ENCODE results near the gene PLBD2.

Gene PLBD2

GRCh38 chr12:113422030-113422885 lies 63.9 kb downstream of the PLBD2 start, which contains the start of gene SDSL:
Gene SDSL, plus strand, starts transcription at chr12:113422380. Its CDS starts 5,603 bp downstream, at chr12:113427983.
- no peak for DNase-seq

GRCh38 chr12:113422886-113423669 lies 64.7 kb downstream of the PLBD2 start:
- DNase-seq = no peak

GRCh38 chr12:113424456-113424855 lies 66.1 kb downstream of the PLBD2 start:
- DNase-seq = no peak

GRCh38 chr12:113424915-113425823 lies 66.8 kb downstream of the PLBD2 start:
- peak; percentile 17 for DNase-seq

- DNase-seq = no peak
Observed at GRCh38 chr12:113425960-113426453, 67.6 kb downstream of the PLBD2 start.

GRCh38 chr12:113427882-113428281 lies 69.5 kb downstream of the PLBD2 start:
- DNase-seq = no peak

GRCh38 chr12:113428482-113428881 lies 70.1 kb downstream of the PLBD2 start:
- DNase-seq = no peak

GRCh38 chr12:113432986-113433385 lies 74.6 kb downstream of the PLBD2 start:
- no peak for DNase-seq

GRCh38 chr12:113435367-113435766 lies 77.0 kb downstream of the PLBD2 start:
- DNase-seq = no peak

- DNase-seq = no peak
Observed at GRCh38 chr12:113436586-113436985, 78.2 kb downstream of the PLBD2 start.

- no peak for DNase-seq
Observed at GRCh38 chr12:113436993-113437728, 78.8 kb downstream of the PLBD2 start.

- no peak for DNase-seq
Observed at GRCh38 chr12:113437729-113438100, 79.3 kb downstream of the PLBD2 start.

- no peak for DNase-seq
Observed at GRCh38 chr12:113438523-113439300, 80.3 kb downstream of the PLBD2 start.

GRCh38 chr12:113439301-113439597 lies 80.9 kb downstream of the PLBD2 start:
- no peak for DNase-seq

- peak; percentile 59 for DNase-seq
Observed at GRCh38 chr12:113439606-113440030, 81.2 kb downstream of the PLBD2 start.

- DNase-seq = no peak
Observed at GRCh38 chr12:113440336-113440735, 81.9 kb downstream of the PLBD2 start.

All from NCI-H2171 treated with DMSO at 0.1 percent for 48 hours (cell line).